HFFc6 (cell line): ENCODE results near the gene SHISA9. TPM values are rescaled to one million over a fixed set of nuclear protein-coding genes. Genes with fewer than 3 reads are reported as not detected.

Experiments
- DNase-seq: peaks from one replicate; pipeline ENCODE4 v3.0.0-alpha.2; 2018
- H3K27ac Mint-ChIP-seq: 2 replicates; pipeline ENCODE4 v1.8.0; 2020; ENCODE audit warnings: mild to moderate bottlenecking, mixed read lengths
- H3K27me3 Mint-ChIP-seq: 2 replicates; pipeline ENCODE4 v1.8.0; 2021; ENCODE audit warnings: mild to moderate bottlenecking, moderate library complexity, mixed read lengths; ENCODE audit not compliant: insufficient read depth
- H3K36me3 Mint-ChIP-seq: 2 replicates; pipeline ENCODE4 v1.8.0; 2021; ENCODE audit warnings: low read depth, mixed read lengths
- H3K4me1 Mint-ChIP-seq: 2 replicates; pipeline ENCODE4 v1.8.0; 2020; ENCODE audit warnings: low read depth, mixed read lengths
- H3K4me3 Mint-ChIP-seq: 2 replicates; pipeline ENCODE4 v1.8.0; 2020; ENCODE audit warnings: mild to moderate bottlenecking, moderate library complexity, mixed read lengths
- H3K9me3 Mint-ChIP-seq: 2 replicates; pipeline ENCODE4 v1.8.0; 2020; ENCODE audit warnings: mild to moderate bottlenecking, mixed read lengths
- total RNA-seq, 6 experiments: library from RNA; stranded (reverse); fragmentation: NEBNext Ultra II Directional; extraction: Animal tissue kit (Norgen Biotek cat#: 25700); gene quantifications; 2 replicates in 1 of 6; 3 replicates in 5 of 6; pipeline ENCODE4 v1.2.3, GENCODE V29; 2021
- TF ChIP-seq, protein P1 (sequence below): fragments of 200-600 bp; sonication (generic); IDR thresholded peaks from 2 replicates; pipeline ENCODE4 v1.5.0; 2021; ENCODE audit warnings: antibody characterized with exemption, mild to moderate bottlenecking

Gene SHISA9
- total RNA-seq, 6 experiments from 2014 or later: not detected

DNA sequence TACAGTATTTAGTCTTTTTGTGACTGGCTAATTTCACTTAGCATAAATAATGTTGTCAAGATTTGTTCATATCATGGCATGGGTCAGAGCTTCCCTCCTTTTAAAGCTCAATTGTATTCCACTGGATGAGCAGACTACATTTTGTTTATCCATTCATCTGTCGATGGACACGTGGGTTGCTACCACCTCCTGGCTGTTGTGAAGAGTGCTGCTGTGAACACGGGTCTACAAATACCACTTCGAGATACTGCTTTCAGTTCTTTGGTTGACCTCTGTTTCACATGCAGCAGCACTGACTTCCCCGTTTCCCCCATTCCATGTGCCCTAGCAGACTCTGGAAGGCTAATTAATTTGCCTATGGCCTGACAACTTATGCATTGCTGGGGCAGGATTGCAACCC lies 285.4 kb downstream of the SHISA9 start:
- DNase-seq: no peak
- Mint-ChIP-seq H3K4me3 (no peak overlapping the region), H3K27ac (no peak overlapping the region), H3K4me1 (no peaks in the 10 kb centered on the region), H3K27me3 (no peaks in the 10 kb centered on the region), H3K36me3 (0 out of 2 replicates have a peak, but pooled peaks cover 4% of the 10 kb centered on the region), H3K9me3 (peaks cover 36% of the 10 kb centered on the region)
- TF ChIP-seq, protein P1, sequence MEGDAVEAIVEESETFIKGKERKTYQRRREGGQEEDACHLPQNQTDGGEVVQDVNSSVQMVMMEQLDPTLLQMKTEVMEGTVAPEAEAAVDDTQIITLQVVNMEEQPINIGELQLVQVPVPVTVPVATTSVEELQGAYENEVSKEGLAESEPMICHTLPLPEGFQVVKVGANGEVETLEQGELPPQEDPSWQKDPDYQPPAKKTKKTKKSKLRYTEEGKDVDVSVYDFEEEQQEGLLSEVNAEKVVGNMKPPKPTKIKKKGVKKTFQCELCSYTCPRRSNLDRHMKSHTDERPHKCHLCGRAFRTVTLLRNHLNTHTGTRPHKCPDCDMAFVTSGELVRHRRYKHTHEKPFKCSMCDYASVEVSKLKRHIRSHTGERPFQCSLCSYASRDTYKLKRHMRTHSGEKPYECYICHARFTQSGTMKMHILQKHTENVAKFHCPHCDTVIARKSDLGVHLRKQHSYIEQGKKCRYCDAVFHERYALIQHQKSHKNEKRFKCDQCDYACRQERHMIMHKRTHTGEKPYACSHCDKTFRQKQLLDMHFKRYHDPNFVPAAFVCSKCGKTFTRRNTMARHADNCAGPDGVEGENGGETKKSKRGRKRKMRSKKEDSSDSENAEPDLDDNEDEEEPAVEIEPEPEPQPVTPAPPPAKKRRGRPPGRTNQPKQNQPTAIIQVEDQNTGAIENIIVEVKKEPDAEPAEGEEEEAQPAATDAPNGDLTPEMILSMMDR: no peak

DNA sequence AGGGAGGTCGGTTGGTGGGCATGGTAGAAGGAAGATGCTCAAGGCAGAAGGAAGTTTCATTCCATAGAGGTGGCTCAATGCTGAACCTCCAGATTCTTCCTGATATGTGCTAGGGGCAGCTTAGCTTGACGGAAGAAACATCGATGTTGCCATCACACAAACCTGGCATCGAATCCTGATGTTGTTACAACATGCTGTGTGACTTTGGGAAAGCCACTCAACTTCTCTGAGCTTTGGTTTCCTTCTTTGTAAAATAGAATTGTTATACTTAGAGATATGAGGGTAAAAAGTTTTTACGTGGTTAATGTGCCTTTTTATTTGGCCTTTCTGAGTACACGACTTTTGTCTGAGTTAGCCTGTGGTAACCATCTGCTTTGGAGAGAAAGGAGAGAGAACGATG lies 287.9 kb downstream of the SHISA9 start:
- H3K4me3 Mint-ChIP-seq: no peak overlapping the region
- H3K9me3 Mint-ChIP-seq: peaks cover 56% of the 10 kb centered on the region
- H3K4me1 Mint-ChIP-seq: no peaks in the 10 kb centered on the region
- no peak for DNase-seq
- H3K27ac Mint-ChIP-seq: no peak overlapping the region
- 0 out of 2 replicates have a peak, but pooled peaks cover 4% of the 10 kb centered on the region for H3K36me3 Mint-ChIP-seq
- H3K27me3 Mint-ChIP-seq: no peaks in the 10 kb centered on the region; the same call in 1 of the 2 replicates
- TF ChIP-seq, protein P1: no peak

DNA sequence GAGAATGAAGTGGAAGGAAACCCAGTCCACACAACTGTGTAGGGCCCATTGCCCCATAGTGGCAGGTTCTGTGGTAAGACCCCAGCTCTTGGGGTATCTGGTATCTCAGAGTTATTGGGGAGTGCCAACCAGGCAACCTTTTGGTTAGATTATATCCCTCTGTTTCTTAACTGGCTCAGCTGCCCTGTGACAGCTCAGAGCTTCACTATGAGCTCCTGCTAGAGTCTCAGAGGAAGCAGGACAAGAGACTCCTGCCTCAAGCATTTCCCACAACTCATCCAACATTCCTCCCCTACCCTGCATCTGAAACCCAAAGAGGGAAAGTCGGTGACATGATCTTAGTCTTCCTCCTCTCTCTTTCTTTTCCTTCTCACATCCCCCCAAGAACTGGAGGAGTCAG lies 292.3 kb downstream of the SHISA9 start:
- Mint-ChIP-seq H3K4me1 (no peaks in the 10 kb centered on the region), H3K36me3 (no peaks in the 10 kb centered on the region), H3K27ac (no peak overlapping the region), H3K4me3 (no peak overlapping the region), H3K9me3 (peaks cover 62% of the 10 kb centered on the region), H3K27me3 (no peaks in the 10 kb centered on the region; the same call in 1 of the 2 replicates)
- DNase-seq: no peak
- TF ChIP-seq, protein P1: no peak

DNA sequence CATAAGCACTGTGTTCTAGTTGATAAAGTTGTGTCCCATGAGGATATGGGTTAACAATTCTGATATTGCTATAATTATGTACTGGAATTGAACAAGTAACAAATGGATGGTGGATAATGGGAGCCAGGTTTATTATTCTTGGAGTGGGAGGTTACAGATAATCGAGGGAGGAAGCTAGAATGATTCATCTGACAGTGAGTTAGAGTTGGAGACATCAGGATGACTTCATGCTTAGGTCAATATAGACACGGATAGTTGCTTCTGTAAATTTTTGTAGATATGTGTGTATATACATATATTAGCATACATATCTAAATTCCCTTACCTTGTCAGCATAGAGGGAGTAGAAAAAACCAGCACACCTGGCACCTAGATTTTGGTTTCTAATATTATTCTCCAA lies 293.4 kb downstream of the SHISA9 start:
- Mint-ChIP-seq H3K27ac (no peak overlapping the region), H3K4me1 (no peaks in the 10 kb centered on the region), H3K9me3 (peaks cover 53% of the 10 kb centered on the region), H3K4me3 (no peak overlapping the region), H3K27me3 (no peaks in the 10 kb centered on the region; the same call in 1 of the 2 replicates), H3K36me3 (no peaks in the 10 kb centered on the region)
- TF ChIP-seq, protein P1: no peak
- no peak for DNase-seq

DNA sequence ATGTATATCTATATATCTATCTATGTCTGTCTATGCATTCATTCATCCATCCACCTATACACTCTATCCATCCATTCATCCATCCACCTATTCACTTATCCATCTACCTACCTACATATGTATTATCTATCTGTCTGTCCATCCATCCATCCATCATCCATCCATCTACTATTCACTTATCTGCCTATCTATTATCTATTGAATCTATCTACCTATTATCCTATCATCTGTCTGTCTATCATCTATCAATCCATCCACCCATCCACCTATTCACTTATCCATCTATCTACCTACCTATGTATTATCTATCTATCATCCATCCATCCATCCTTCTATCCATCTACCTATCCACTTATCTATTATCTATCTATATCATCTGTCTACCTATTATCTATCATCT lies 302.3 kb downstream of the SHISA9 start:
- Mint-ChIP-seq H3K27ac (no peak overlapping the region), H3K9me3 (peaks cover 20% of the 10 kb centered on the region; the same call in 1 of the 2 replicates), H3K36me3 (no peaks in the 10 kb centered on the region), H3K4me3 (no peak overlapping the region), H3K4me1 (no peaks in the 10 kb centered on the region), H3K27me3 (no peaks in the 10 kb centered on the region)
- TF ChIP-seq, protein P1: no peak
- no peak for DNase-seq

DNA sequence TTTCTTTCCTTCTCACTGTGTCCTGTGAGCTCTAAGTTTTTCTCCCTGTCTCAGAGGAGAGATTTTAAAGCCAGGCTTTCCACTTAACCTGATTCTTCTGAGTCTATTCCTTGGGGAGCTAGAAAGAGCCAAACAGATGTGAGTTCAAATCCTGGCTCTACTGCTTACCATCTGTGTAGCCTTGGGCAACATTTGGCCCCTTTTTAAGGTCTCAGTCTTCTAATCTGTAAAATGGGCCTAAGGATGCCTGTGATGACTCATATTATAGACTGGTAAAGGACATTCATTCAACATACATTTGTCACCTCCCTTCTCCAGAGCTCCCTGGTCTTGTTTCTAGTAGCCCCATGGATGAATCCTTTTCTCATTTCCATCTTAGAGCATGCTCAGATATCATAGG lies 304.0 kb downstream of the SHISA9 start:
- no peak overlapping the region for H3K27ac Mint-ChIP-seq
- H3K9me3 Mint-ChIP-seq: peaks cover 20% of the 10 kb centered on the region; the same call in 1 of the 2 replicates
- H3K4me3 Mint-ChIP-seq: no peak overlapping the region
- no peaks in the 10 kb centered on the region for H3K36me3 Mint-ChIP-seq
- H3K27me3 Mint-ChIP-seq: no peaks in the 10 kb centered on the region
- TF ChIP-seq, protein P1: no peak
- H3K4me1 Mint-ChIP-seq: no peaks in the 10 kb centered on the region
- no peak for DNase-seq
